ENCODE results near the gene MTFR2. TPM values are rescaled to one million over a fixed set of nuclear protein-coding genes. Genes with fewer than 3 reads are reported as not detected.

The MTFR2 gene
- total and polyA plus RNA-seq, 2 of the 13 experiments (the other 11 are each of a cell fraction or from before 2014, with no cell fraction given), result 6.7 to 10.7 TPM

- TF ChIP-seq PHF8 (CRISPR knock-in tag; IDR thresholded peaks at IDR 0.05) (no peak), ZIK1 (CRISPR knock-in tag; IDR thresholded peaks at IDR 0.05; ENCODE audit: borderline replicate concordance, low read depth) (no peak), KDM5A (IDR thresholded peaks at IDR 0.05; ENCODE audit: borderline replicate concordance, low read length) (peak; percentile 83; the same call in 1 of the 2 replicates), ZBTB34 (CRISPR knock-in tag; IDR thresholded peaks at IDR 0.05) (no peak), DPF2 (CRISPR knock-in tag; IDR thresholded peaks at IDR 0.05; ENCODE audit: borderline replicate concordance, low read depth) (no peak), NFYB (CRISPR knock-in tag; IDR thresholded peaks at IDR 0.05) (peak; percentile 46), ZBTB7B (CRISPR knock-in tag; IDR thresholded peaks at IDR 0.05) (no peak), ZBTB2 (CRISPR knock-in tag; IDR thresholded peaks at IDR 0.05; ENCODE audit: low read depth) (no peak), EEA1 (CRISPR knock-in tag; IDR thresholded peaks at IDR 0.05; ENCODE audit: borderline replicate concordance) (peak; percentile 65; the same call in 1 of the 2 replicates), MED8 (CRISPR knock-in tag; IDR thresholded peaks at IDR 0.05; ENCODE audit: insufficient replicate concordance) (no peak), BCL6 (CRISPR knock-in tag; IDR thresholded peaks at IDR 0.05) (0 out of 2 replicates have a peak, but pooled peaks have one; percentile 6), KLF16 (CRISPR knock-in tag; IDR thresholded peaks at IDR 0.05) (no peak), ZNF619 (CRISPR knock-in tag; IDR thresholded peaks at IDR 0.05) (no peak), GFI1 (CRISPR knock-in tag; IDR thresholded peaks at IDR 0.05; ENCODE audit: borderline replicate concordance) (no peak), YEATS4 (CRISPR knock-in tag; IDR thresholded peaks at IDR 0.05; ENCODE audit: borderline replicate concordance) (no peak), NFKBIZ (CRISPR knock-in tag; IDR thresholded peaks at IDR 0.05) (no peak), ZNF670 (CRISPR knock-in tag; IDR thresholded peaks at IDR 0.05; ENCODE audit: borderline replicate concordance) (peak; percentile 15; the same call in 1 of the 2 replicates), CENPT (CRISPR knock-in tag; IDR thresholded peaks at IDR 0.05; ENCODE audit: low read depth) (no peak), POLR2G (IDR thresholded peaks at IDR 0.05; ENCODE audit: low read depth, low read length) (no peak), NR3C1 (CRISPR knock-in tag; IDR thresholded peaks at IDR 0.05) (no peak), HNF1B (CRISPR knock-in tag; IDR thresholded peaks at IDR 0.05) (no peak; the same call in 1 of the 2 replicates)
- TF ChIP-seq, protein P1, sequence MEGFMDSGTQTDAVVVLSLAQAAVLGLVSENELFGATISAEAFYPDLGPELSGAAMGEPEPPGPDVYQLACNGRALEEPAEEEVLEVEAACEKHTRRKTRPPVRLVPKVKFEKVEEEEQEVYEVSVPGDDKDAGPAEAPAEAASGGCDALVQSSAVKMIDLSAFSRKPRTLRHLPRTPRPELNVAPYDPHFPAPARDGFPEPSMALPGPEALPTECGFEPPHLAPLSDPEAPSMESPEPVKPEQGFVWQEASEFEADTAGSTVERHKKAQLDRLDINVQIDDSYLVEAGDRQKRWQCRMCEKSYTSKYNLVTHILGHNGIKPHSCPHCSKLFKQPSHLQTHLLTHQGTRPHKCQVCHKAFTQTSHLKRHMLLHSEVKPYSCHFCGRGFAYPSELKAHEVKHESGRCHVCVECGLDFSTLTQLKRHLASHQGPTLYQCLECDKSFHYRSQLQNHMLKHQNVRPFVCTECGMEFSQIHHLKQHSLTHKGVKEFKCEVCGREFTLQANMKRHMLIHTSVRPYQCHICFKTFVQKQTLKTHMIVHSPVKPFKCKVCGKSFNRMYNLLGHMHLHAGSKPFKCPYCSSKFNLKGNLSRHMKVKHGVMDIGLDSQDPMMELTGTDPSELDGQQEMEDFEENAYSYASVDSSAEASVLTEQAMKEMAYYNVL (CRISPR knock-in tag; IDR thresholded peaks at IDR 0.05; ENCODE audit: borderline replicate concordance), result no peak
Measured at GRCh38 chr6:136288566-136289326, 38.6 kb upstream of the MTFR2 start (continued).

Measured in HepG2 (cell line).